SH-SY5Y (cell line): ENCODE results near the gene MTHFD2.

Source experiments
- GATA2 ChIP-seq: IDR thresholded peaks from 2 replicates; pipeline ENCODE4 v1.6.1; 2011; ENCODE audit warnings: mild to moderate bottlenecking, low read depth, low read length
- GATA3 ChIP-seq: IDR thresholded peaks from 2 replicates; pipeline ENCODE4 v1.6.1; 2011; ENCODE audit warnings: low read depth, mild to moderate bottlenecking, low read length, moderate library complexity

GRCh38 chr2:74164761-74165160, 33.7 kb upstream of the MTHFD2 start:
- TF ChIP-seq GATA2, result no peak
- no peak for TF ChIP-seq GATA3
